GM20000 (cell line): ENCODE results near the gene HELB.

ENCODE experiments used
- DNase-seq: peaks from one replicate; pipeline ENCODE4 v3.0.0; 2012; ENCODE audit warnings: low spot score
- TF ChIP-seq, protein P1 (sequence below): IDR thresholded peaks from 2 replicates; pipeline ENCODE4 v1.5.1; 2012; ENCODE audit warnings: mild to moderate bottlenecking, control low read depth; ENCODE audit errors: extremely low read depth, missing control alignments

Gene HELB

DNA sequence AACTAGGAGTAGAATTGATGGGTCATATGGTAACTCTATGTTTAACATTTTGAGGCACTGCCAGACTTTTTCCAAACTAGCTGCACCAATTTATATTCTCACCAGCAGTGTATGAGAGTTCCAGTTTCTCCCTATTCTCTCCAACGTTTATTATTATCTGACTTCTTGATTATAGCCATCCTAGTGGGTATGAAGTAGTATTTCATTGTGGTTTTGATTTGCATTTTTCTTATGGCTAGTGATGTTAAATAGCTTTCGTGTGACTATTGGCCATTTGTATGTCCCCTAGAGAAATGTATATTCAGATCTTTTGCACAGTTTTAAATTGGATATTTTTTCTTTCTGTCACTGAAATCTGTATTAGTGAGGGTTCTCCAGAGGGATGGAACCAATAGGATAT lies 37.8 kb downstream of the HELB start:
- no peak for DNase-seq
- TF ChIP-seq, protein P1, sequence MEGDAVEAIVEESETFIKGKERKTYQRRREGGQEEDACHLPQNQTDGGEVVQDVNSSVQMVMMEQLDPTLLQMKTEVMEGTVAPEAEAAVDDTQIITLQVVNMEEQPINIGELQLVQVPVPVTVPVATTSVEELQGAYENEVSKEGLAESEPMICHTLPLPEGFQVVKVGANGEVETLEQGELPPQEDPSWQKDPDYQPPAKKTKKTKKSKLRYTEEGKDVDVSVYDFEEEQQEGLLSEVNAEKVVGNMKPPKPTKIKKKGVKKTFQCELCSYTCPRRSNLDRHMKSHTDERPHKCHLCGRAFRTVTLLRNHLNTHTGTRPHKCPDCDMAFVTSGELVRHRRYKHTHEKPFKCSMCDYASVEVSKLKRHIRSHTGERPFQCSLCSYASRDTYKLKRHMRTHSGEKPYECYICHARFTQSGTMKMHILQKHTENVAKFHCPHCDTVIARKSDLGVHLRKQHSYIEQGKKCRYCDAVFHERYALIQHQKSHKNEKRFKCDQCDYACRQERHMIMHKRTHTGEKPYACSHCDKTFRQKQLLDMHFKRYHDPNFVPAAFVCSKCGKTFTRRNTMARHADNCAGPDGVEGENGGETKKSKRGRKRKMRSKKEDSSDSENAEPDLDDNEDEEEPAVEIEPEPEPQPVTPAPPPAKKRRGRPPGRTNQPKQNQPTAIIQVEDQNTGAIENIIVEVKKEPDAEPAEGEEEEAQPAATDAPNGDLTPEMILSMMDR = no peak

- DNase-seq = no peak
- TF ChIP-seq, protein P1 = no peak
Observed at GRCh38 chr12:66341126-66341525, 38.8 kb downstream of the HELB start.

- TF ChIP-seq, protein P1 = no peak
- DNase-seq = no peak
Observed at GRCh38 chr12:66345212-66345611, 42.9 kb downstream of the HELB start.

- TF ChIP-seq, protein P1 = no peak
Observed at GRCh38 chr12:66345956-66346355, 43.7 kb downstream of the HELB start.

DNA sequence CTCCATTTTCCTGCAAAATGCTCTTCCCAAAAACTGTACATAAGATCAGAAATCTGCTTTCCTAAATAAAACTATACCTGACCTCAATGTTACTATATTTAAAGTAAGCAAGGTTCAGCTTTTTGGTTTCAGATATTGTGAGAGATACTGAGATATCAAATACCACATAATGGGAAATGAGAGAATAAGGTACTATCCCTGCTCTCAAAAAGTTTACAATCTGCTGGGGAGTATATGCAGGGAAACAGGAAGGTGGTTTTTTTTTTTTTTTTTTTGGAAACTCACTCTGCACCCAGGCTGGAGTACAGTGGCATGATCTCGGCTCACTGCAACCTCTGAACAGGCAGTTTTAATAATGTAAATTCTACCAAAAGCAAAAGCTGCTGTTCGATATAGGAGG lies 49.0 kb downstream of the HELB start:
- no peak for DNase-seq
- TF ChIP-seq, protein P1 = no peak

More at GRCh38 chr12:66345956-66346355, 43.7 kb downstream of the HELB start:
- DNase-seq = no peak

DNA sequence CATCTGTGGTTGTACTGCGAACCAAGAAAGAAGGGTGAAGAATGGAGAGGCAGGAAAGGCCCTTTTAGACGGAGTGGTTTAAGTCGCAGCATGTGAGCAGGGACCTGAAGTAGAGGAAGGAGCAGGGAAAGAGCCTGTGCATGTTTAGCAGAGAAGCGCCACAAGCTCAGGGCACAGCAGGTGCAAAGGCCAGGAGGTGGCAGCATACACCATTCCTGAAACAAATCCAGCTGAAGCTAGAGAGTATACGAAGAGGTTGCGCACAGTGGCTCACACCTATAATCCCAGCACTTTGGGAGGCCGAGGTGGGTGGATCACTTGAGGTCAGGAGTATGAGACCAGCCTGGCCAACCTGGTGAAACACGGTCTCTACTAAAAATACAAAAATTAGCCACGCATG lies 49.9 kb downstream of the HELB start:
- peak; percentile 28 for DNase-seq
- TF ChIP-seq, protein P1 = no peak

DNA sequence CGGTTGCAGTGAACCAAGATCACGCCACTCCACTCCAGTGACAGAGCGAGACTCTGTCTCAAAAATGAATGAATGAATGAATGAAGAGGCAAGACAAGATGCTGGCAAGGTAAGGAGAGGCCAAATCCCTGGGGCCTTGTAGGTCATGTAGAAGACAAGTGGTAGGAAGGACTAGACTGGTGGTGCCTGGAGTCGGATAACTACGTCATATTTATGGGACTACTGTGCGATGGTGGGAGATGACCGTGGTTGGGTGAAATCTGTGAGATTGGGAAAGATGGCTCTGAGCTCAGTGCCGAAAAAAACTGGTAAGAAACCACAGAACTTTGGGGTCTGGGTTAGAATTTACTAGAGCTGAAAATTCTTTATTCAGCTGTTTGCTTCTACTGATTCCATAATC lies 50.6 kb downstream of the HELB start:
- TF ChIP-seq, protein P1 = no peak
- DNase-seq = no peak
